DMS153 (cell line): ENCODE data around the gene FGF12.
A peak's percentile ranks its signal among the peaks of the same experiment; 100 is the strongest.

Source experiments
- DNase-seq: peaks from one replicate; lab custom pipeline; 2025; lab: John Stamatoyannopoulos, UW

Gene FGF12

GRCh38 chr3:192409838-192410683 lies 317.3 kb downstream of the FGF12 start:
- peak; percentile 14 for DNase-seq

GRCh38 chr3:192409201-192409837 lies 318.0 kb downstream of the FGF12 start:
- no peak for DNase-seq

- DNase-seq, result no peak
Measured at GRCh38 chr3:192408647-192409200, 318.6 kb downstream of the FGF12 start.

- DNase-seq, result no peak
Measured at GRCh38 chr3:192408007-192408646, 319.2 kb downstream of the FGF12 start.

- DNase-seq, result no peak
Measured at GRCh38 chr3:192399767-192400166, 327.6 kb downstream of the FGF12 start.

GRCh38 chr3:192397012-192397411 lies 330.3 kb downstream of the FGF12 start:
- no peak for DNase-seq

- DNase-seq, result no peak
Measured at GRCh38 chr3:192395506-192395905, 331.8 kb downstream of the FGF12 start.

GRCh38 chr3:192392986-192393385 lies 334.4 kb downstream of the FGF12 start:
- DNase-seq, result no peak

- no peak for DNase-seq
Measured at GRCh38 chr3:192382861-192383260, 344.5 kb downstream of the FGF12 start.

- no peak for DNase-seq
Measured at GRCh38 chr3:192373586-192373985, 353.8 kb downstream of the FGF12 start.

- peak; percentile 61 for DNase-seq
Measured at GRCh38 chr3:192373032-192373431, 354.3 kb downstream of the FGF12 start.

GRCh38 chr3:192372616-192373015 lies 354.7 kb downstream of the FGF12 start:
- peak; percentile 45 for DNase-seq

GRCh38 chr3:192371870-192372400 lies 355.4 kb downstream of the FGF12 start:
- DNase-seq, result no peak

- no peak for DNase-seq
Measured at GRCh38 chr3:192367616-192368015, 359.7 kb downstream of the FGF12 start.

GRCh38 chr3:192366916-192367315 lies 360.4 kb downstream of the FGF12 start:
- no peak for DNase-seq

GRCh38 chr3:192365571-192365970 lies 361.8 kb downstream of the FGF12 start:
- DNase-seq, result no peak

- DNase-seq, result no peak
Measured at GRCh38 chr3:192364316-192364715, 363.0 kb downstream of the FGF12 start.

- no peak for DNase-seq
Measured at GRCh38 chr3:192354687-192355086, 372.7 kb downstream of the FGF12 start.

- DNase-seq, result no peak
Measured at GRCh38 chr3:192352142-192352541, 375.2 kb downstream of the FGF12 start.

GRCh38 chr3:192351441-192351840 lies 375.9 kb downstream of the FGF12 start:
- no peak for DNase-seq

GRCh38 chr3:192340031-192340430 lies 387.3 kb downstream of the FGF12 start:
- DNase-seq, result no peak

GRCh38 chr3:192339214-192339613 lies 388.1 kb downstream of the FGF12 start:
- DNase-seq, result no peak
